Astrocyte of the cerebellum (primary cell): ENCODE measurements around the gene STK32C.

Experiments used
- DNase-seq: peaks from one replicate; pipeline ENCODE4 v3.0.0-alpha.2; 2011; ENCODE audit warnings: low read depth
- H3K4me3 ChIP-seq: 2 replicates; pipeline ENCODE4 v1.5.1; 2011; ENCODE audit warnings: mild to moderate bottlenecking, low read depth, low read length, moderate library complexity
- CTCF ChIP-seq: IDR thresholded peaks from 2 replicates; pipeline ENCODE4 v1.5.1; 2012; ENCODE audit warnings: low read length, low read depth, moderate library complexity, mild to moderate bottlenecking; ENCODE audit errors: missing control alignments
- in situ Hi-C: cut with HindIII; loops from 2 replicates; pipeline ENCODE4 v1.10.0; 2017; ENCODE audit warnings: low sequenced_read_pairs

The STK32C gene

GRCh38 chr10:132275426-132276178 lies 32.1 kb downstream of the STK32C start:
- in situ Hi-C loops = loop anchor here (5.0 kb wide), 1 partner anchor 43 kb away; no protein-coding TSS in a partner anchor
- TF ChIP-seq CTCF = no peak
- no peak overlapping the region for H3K4me3 ChIP-seq
- no peak for DNase-seq

- no peak for TF ChIP-seq CTCF
- no peak overlapping the region for H3K4me3 ChIP-seq
- DNase-seq = no peak
- in situ Hi-C loops = loop anchor here (5.0 kb wide), 1 partner anchor 43 kb away; no protein-coding TSS in a partner anchor
These were observed 32.8 kb downstream of the STK32C start for GRCh38 chr10:132274986-132275385.

- no peak overlapping the region for H3K4me3 ChIP-seq
- no peak for DNase-seq
- in situ Hi-C loops = no loop called here
- TF ChIP-seq CTCF = no peak
These were observed 33.2 kb downstream of the STK32C start for GRCh38 chr10:132274581-132274980.

GRCh38 chr10:132273966-132274365 lies 33.8 kb downstream of the STK32C start:
- in situ Hi-C loops = no loop called here
- DNase-seq = no peak
- H3K4me3 ChIP-seq = no peak overlapping the region
- no peak for TF ChIP-seq CTCF

GRCh38 chr10:132273304-132273944 lies 34.3 kb downstream of the STK32C start:
- no peak for DNase-seq

More at GRCh38 chr10:132273304-132273944, 34.3 kb downstream of the STK32C start:
- H3K4me3 ChIP-seq = no peak overlapping the region
- in situ Hi-C loops = no loop called here
- TF ChIP-seq CTCF = no peak
